ENCODE data around the gene FYB1. TPM values are rescaled to one million over a fixed set of nuclear protein-coding genes. Genes with fewer than 3 reads are reported as not detected.
"Not testable (repeated sequence)": the region's sequence is repeated elsewhere in the genome, so short reads cannot be mapped to it uniquely, and the experiment has no call there.

Gene FYB1
- total and polyA plus RNA-seq, 2 donors = 2.9 to 10.9 TPM

GRCh38 chr5:39238366-39239105, 19.2 kb upstream of the FYB1 start:
- no peak for DNase-seq (ENCODE audit: extremely low spot score)
- Histone ChIP-seq H3K36me3 (ENCODE audit: insufficient read depth) (no peaks in the 10 kb centered on the region), H3K4me1 (ENCODE audit: insufficient read depth) (no peaks in the 10 kb centered on the region), H3K27ac (ENCODE audit: low read depth) (no peak overlapping the region), H3K4me3 (ENCODE audit: low read depth, low read length) (no peak overlapping the region)
- WGBS = 41% methylated on average over 3 of the region's 3 CpGs

GRCh38 chr5:39236718-39237117, 17.4 kb upstream of the FYB1 start:
- peaks cover 2% of the 10 kb centered on the region for H3K4me1 ChIP-seq (ENCODE audit: insufficient read depth)
- no peak overlapping the region for H3K4me3 ChIP-seq (ENCODE audit: low read depth, low read length)
- no peak overlapping the region for H3K27ac ChIP-seq (ENCODE audit: low read depth)
- DNase-seq (ENCODE audit: extremely low spot score) = no peak
- H3K36me3 ChIP-seq (ENCODE audit: insufficient read depth) = no peaks in the 10 kb centered on the region
- 89% methylated on average over 1 of the region's 1 CpG for WGBS

GRCh38 chr5:39235648-39236047, 16.3 kb upstream of the FYB1 start:
- DNase-seq (ENCODE audit: extremely low spot score) = no peak
- Histone ChIP-seq H3K36me3 (ENCODE audit: insufficient read depth) (no peaks in the 10 kb centered on the region), H3K4me3 (ENCODE audit: low read depth, low read length) (no peak overlapping the region), H3K4me1 (ENCODE audit: insufficient read depth) (peaks cover 2% of the 10 kb centered on the region), H3K27ac (ENCODE audit: low read depth) (no peak overlapping the region)
- WGBS = 71% methylated on average over 3 of the region's 3 CpGs

DNA sequence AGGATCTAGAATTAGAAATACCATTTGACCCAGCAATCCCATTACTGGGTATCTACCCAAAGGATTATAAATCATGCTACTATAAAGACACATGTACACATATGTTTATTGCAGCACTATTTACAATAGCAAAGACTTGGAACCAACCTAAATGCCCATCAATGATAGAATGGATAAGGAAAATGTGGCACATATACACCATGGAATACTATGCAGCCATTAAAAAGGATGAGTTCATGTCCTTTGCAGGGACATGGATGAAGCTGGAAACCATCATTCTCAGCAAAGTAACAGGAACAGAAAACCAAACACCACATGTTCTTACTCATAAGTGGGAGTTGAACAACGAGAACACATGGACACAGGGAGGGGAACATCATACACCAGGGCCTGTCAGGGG, 15.1 kb upstream of the FYB1 start:
- not testable (repeated sequence) for H3K27ac ChIP-seq (ENCODE audit: low read depth); H3K4me1 ChIP-seq (ENCODE audit: insufficient read depth); DNase-seq (ENCODE audit: extremely low spot score); H3K4me3 ChIP-seq (ENCODE audit: low read depth, low read length); H3K36me3 ChIP-seq (ENCODE audit: insufficient read depth)
- 95% methylated on average over 1 of the region's 1 CpG for whole genome bisulfite sequencing

- DNase-seq (ENCODE audit: extremely low spot score) = no peak
- no peak overlapping the region for H3K4me3 ChIP-seq (ENCODE audit: low read depth, low read length)
- no peaks in the 10 kb centered on the region for H3K36me3 ChIP-seq (ENCODE audit: insufficient read depth)
- peaks cover 2% of the 10 kb centered on the region for H3K4me1 ChIP-seq (ENCODE audit: insufficient read depth)
- H3K27ac ChIP-seq (ENCODE audit: low read depth) = no peak overlapping the region
- 35% methylated on average over 2 of the region's 2 CpGs for WGBS
Measured at GRCh38 chr5:39233783-39234182, 14.4 kb upstream of the FYB1 start.

- no peaks in the 10 kb centered on the region for H3K36me3 ChIP-seq (ENCODE audit: insufficient read depth)
- DNase-seq (ENCODE audit: extremely low spot score) = no peak
- peaks cover 2% of the 10 kb centered on the region for H3K4me1 ChIP-seq (ENCODE audit: insufficient read depth)
- WGBS = 85% methylated on average over 4 of the region's 4 CpGs
- no peak overlapping the region for H3K4me3 ChIP-seq (ENCODE audit: low read depth, low read length)
- no peak overlapping the region for H3K27ac ChIP-seq (ENCODE audit: low read depth)
Measured at GRCh38 chr5:39231705-39232525, 12.6 kb upstream of the FYB1 start.

- H3K4me1 ChIP-seq (ENCODE audit: insufficient read depth) = peaks cover 2% of the 10 kb centered on the region
- no peaks in the 10 kb centered on the region for H3K36me3 ChIP-seq (ENCODE audit: insufficient read depth)
- DNase-seq (ENCODE audit: extremely low spot score) = no peak
- H3K27ac ChIP-seq (ENCODE audit: low read depth) = no peak overlapping the region
- H3K4me3 ChIP-seq (ENCODE audit: low read depth, low read length) = no peak overlapping the region
- 86% methylated on average over 3 of the region's 3 CpGs for WGBS
Measured at GRCh38 chr5:39228596-39228995, 9.2 kb upstream of the FYB1 start.

DNA sequence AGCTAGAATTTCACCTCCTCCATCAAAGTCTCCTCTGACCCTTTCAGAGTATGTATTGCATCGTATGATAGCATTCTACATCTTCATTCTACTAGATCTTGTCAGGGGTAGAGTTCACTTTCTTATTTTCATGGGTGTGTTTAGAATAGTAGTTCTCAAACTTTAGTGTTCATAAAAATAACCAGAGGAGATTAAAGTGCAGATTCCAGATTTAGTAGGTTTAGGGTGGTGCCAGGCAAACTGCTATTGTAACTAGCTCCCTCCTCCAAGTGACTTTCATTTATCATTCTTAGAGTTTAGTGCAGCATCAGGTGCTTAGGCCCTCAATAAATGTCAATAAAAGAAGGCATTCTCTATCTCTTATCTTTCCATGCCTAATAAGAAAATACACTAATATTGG, 7.2 kb upstream of the FYB1 start:
- WGBS = 62% methylated on average over 1 of the region's 1 CpG
- H3K36me3 ChIP-seq (ENCODE audit: insufficient read depth) = no peaks in the 10 kb centered on the region
- H3K27ac ChIP-seq (ENCODE audit: low read depth) = no peak overlapping the region
- H3K4me1 ChIP-seq (ENCODE audit: insufficient read depth) = no peaks in the 10 kb centered on the region
- no peak overlapping the region for H3K4me3 ChIP-seq (ENCODE audit: low read depth, low read length)
- DNase-seq (ENCODE audit: extremely low spot score) = no peak

- 61% methylated on average over 3 of the region's 3 CpGs for WGBS
- DNase-seq (ENCODE audit: extremely low spot score) = no peak
- no peak overlapping the region for H3K4me3 ChIP-seq (ENCODE audit: low read depth, low read length)
Measured at GRCh38 chr5:39226100-39226451, 6.7 kb upstream of the FYB1 start.

DNA sequence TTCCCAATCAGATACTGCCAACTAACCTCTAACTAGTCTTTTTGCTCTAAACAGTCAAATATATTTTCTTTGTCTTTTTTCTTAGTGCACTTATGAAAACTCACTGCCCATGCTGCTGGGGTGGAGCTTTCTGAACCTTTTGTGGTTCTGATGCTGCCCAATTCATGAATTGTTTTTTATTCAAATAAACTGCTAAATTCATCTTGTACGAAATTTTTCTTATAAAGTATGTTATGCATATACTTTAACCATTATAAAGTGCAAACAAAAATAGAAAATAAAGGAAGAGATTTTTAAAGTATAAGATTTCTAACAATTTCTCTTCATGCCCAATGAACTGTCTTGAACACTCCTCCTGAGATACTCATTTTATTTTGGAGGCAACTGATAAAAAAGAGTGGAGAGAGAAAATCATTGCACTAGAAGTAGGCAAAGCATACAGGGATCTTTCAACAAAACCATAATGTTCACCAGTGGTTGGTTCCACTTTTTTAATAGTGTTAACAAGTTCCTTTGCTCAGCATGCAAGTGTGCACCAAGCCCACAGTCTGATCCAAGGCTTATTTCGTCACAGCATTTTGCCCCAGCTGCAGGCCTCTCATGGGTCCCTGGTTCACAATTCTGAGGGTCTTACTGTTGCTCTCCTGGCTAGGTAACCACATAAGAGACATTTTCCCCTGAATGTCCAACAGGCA, 6.2 kb upstream of the FYB1 start:
- Histone ChIP-seq H3K27ac (ENCODE audit: low read depth) (no peak overlapping the region), H3K4me1 (ENCODE audit: insufficient read depth) (no peaks in the 10 kb centered on the region), H3K4me3 (ENCODE audit: low read depth, low read length) (no peak overlapping the region), H3K36me3 (ENCODE audit: insufficient read depth) (no peaks in the 10 kb centered on the region)
- DNase-seq (ENCODE audit: extremely low spot score) = no peak
- WGBS = 90% methylated on average over 2 of the region's 2 CpGs

More at GRCh38 chr5:39226100-39226451, 6.7 kb upstream of the FYB1 start:
- Histone ChIP-seq H3K27ac (ENCODE audit: low read depth) (no peak overlapping the region), H3K36me3 (ENCODE audit: insufficient read depth) (no peaks in the 10 kb centered on the region), H3K4me1 (ENCODE audit: insufficient read depth) (no peaks in the 10 kb centered on the region)

DNA sequence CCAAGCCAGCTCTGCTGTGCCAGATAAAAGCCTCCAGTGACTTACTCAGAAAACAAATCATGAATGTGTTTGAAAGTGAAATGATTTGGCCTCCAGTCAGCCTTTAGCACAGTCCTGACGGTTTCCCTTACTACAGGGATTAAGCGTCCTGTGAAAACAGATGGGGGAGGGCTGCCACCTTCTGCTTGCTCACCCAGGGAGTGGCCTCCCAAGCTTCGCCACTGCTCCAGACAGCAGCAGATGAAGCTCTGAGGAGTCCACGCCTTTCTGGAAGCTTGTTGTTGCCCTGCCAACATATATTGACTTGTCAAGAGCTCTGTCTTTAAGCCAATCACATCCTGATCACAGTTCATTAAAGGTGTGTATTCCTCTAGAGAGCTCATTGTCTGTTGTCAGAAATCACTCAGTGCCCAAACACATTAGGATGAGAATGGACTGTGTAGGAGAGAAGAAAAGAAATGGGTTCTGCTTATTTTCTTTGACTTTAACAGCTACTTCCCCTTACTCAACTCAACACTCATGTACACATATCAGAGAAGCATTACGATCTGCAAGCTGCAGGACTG, 4.9 kb upstream of the FYB1 start:
- Histone ChIP-seq H3K27ac (ENCODE audit: low read depth) (no peak overlapping the region), H3K4me3 (ENCODE audit: low read depth, low read length) (no peak overlapping the region), H3K36me3 (ENCODE audit: insufficient read depth) (no peaks in the 10 kb centered on the region), H3K4me1 (ENCODE audit: insufficient read depth) (no peaks in the 10 kb centered on the region)
- WGBS = 39% methylated on average over 5 of the region's 5 CpGs
- DNase-seq (ENCODE audit: extremely low spot score) = no peak

- Histone ChIP-seq H3K4me3 (ENCODE audit: low read depth, low read length) (no peak overlapping the region), H3K27ac (ENCODE audit: low read depth) (no peak overlapping the region), H3K4me1 (ENCODE audit: insufficient read depth) (no peaks in the 10 kb centered on the region), H3K36me3 (ENCODE audit: insufficient read depth) (no peaks in the 10 kb centered on the region)
- DNase-seq (ENCODE audit: extremely low spot score) = no peak
- WGBS = 65% methylated on average over 3 of the region's 3 CpGs
Measured at GRCh38 chr5:39223565-39224156, 4.3 kb upstream of the FYB1 start.

GRCh38 chr5:39221671-39222070, 2.3 kb upstream of the FYB1 start:
- not testable (repeated sequence) for H3K27ac ChIP-seq (ENCODE audit: low read depth); H3K4me1 ChIP-seq (ENCODE audit: insufficient read depth); H3K4me3 ChIP-seq (ENCODE audit: low read depth, low read length); DNase-seq (ENCODE audit: extremely low spot score); H3K36me3 ChIP-seq (ENCODE audit: insufficient read depth)
- WGBS = 96% methylated on average over 5 of the region's 5 CpGs
